SH-SY5Y (cell line): ENCODE results near the gene RAMP3.

Source experiments
- GATA2 ChIP-seq: IDR thresholded peaks from 2 replicates; pipeline ENCODE4 v1.6.1; 2011; ENCODE audit warnings: mild to moderate bottlenecking, low read depth, low read length
- GATA3 ChIP-seq: IDR thresholded peaks from 2 replicates; pipeline ENCODE4 v1.6.1; 2011; ENCODE audit warnings: low read depth, mild to moderate bottlenecking, low read length, moderate library complexity

DNA sequence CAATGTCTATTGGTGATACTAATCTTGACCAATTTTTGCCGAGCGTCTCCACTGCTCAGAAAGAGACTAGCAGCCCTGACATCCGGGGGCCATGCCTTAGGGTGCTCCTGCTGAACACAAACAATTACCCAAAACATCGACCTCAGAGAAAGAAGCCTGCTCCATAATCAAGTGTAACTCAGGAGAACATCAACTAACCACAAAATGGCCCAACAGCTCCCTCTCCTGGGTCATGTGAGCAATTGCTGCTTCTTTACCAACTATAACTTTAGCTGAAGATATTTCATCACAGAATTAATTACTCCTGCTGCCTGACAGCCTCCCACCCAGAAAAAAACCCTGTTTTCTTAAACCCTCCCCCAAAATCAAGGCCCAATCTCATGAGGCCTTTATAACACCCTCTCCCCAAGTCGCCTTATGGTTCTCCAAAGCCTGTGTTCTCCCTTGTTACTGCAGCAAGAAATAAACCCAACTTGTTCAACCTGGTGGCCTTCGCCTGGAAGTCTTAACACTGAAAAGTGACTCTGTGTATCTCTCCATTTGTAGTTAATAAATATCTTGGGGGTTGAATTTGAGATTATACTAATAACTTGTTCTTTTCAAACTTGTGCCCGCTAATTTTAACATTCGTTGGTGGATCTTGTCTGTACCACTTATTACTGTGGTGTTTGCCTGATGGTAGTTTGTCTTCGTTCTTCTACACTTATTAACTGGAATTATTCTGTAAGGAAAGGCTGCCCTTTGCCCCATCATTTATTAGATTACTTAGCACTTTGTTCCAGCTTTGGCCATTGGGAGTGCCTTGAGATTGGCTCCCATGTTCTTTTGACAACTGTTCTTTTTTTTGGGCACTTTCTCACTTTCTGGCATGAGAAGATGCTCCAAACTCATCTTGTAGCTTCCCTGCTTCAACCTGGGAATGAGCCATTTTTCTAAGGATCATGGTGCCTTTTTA lies 21.2 kb upstream of the RAMP3 start:
- TF ChIP-seq GATA2 (no peak), GATA3 (no peak)
